HG03108 (cell line): Measurements from ENCODE around the gene BPGM.

Experiments
- ATAC-seq: cut with Tn5 transposase; IDR thresholded peaks from one replicate; pipeline ENCODE4 v1.9.1; 2021; ENCODE audit warnings: moderate library complexity; ENCODE audit not compliant: unreplicated experiment

BPGM gene

DNA sequence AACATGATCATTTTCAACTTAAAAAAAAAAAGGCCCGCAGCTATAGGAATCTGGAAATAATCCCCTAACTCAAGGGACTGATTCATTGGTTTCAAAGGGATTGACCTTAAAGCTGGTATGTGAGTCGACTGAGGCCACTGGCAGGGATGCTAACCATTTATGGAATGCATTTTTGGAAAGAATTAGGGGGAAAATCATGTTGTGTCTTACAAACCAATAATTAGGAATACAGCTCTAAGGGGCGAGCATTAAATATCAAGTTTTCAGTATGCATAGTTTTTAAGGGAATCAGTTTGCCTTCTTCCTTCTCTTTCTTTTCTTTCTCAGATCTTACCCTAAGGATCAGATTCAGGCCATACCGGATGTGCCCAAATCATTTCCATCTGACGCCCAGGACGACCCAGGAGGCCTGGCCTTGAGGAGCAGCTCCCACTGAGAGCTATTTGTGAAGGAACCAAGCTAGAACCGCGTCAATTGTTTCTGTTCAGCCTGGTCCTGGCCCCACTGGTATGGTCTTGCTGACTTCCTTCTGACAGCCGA is 48.7 kb downstream of the BPGM start:
- no peak for ATAC-seq

DNA sequence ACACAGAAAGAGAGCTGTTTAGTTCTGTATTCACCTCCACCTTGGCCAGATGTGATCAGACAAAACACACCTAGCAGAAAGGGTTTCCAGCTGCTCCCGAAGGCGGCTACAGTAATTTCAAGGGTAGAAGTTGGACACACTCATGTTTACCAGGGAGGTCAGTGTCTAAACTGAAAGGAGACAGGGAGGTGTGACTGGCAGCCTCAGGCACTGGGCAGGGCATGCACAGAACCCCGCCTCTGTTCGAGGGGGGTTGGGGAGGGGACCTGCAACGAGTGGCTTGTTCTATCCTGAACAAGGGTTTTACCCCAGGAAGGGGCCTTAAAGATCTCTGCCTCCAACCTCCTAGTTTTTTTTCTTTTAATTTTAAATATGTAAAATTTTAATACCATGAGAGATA is 49.6 kb downstream of the BPGM start:
- ATAC-seq, result no peak

DNA sequence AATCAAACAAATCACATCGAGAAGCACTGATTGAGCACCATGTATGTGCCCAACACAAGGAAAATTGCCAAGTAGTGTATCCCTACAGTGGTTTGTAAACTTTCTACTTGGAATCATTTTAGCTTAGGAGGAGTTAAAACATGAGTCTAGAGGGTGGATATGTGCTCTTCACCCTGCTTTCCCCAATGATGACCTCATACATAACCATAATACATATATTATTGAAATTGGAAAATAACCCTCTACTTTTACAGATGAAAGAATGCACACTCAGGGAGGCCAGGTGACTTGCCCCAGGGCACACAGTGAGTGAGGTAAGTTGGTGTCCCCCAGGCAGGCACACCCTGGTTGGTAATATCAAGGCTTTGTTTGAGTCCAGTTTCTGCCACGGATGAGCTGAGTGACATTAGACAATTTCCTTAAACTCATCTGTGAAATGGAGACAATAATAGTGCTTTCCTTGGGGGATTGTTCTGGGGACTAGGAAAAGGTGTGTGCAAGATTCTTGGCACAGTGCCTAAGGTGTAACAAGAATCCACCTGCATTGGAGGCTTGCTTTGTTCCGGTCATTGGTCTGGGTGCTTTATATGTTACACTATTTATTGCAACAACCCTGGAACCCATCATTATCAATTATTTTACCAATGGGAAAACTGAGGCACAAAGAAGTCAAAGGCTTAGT is 50.7 kb downstream of the BPGM start:
- ATAC-seq, result no peak

DNA sequence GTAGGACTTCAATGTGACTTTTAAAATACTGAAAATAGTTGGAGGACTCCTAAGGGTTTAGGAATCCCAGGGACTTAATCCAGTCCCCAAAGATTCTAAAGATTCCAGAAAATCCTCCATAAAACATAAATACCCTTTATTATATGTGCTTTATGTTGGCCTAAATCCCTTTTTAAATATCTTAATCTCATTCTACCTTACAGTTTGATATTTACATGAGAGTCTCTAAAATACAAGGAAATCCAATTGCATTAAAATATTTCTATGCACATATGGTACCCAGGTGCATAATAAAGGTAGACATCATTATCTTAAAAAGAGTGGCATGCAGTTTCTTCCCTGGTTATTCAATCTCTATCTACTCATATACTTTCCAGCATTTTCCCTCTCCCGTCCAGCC is 51.8 kb downstream of the BPGM start:
- no peak for ATAC-seq

DNA sequence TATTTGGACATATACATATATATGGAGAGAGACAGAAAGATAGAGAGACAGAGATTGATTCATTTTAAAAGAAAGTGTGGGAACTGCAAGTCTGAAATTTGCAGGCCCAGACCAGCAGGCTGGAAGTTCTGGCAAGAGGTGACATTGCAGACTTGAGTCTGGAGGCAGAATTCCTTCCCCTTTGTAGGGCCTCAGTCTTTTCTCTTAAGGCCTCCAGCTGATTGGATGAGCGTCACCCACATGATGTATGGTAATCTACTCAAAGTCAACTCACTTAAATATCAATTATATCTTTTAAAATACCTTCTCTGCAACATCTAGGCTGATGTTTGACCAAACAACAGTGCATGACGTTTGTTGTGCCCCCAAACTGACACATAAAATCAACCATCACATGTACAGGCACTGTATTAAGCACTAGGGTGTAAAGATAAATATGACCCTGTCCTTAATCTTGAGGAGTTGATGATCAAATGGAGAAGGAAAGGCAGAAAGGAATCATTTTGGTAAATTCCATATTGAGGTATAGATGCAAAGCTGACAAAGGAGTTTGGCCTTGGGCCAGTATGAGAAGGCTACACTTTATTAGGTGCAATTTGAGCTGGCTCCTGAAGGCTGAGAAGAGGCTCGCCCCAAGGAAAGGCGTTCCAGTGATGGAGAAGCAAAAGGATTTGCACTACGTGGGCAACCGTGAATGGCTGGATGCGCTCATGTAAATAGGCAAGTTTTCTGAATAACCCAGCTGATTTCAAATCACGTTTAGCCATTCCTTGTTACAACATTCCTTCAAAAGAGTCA is 52.6 kb downstream of the BPGM start:
- no peak for ATAC-seq

DNA sequence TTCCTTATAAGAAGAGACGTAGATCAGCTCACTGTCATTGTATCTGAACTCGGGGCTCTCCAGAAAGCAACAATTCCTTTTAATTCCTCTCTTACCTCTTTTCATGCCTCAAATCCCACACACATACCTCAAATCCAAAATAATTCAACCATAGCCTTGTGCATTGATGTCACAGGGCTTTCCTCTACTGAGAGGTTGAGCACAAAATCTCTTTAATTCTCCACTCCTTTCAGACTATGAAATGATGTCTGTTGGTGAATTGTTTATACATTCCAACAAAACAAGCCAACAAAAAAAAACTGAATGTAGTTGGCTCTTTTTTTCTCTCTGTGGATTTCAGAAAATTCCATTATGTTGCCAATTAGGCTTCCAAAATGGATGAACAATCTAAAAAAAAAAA is 53.2 kb downstream of the BPGM start:
- no peak for ATAC-seq

DNA sequence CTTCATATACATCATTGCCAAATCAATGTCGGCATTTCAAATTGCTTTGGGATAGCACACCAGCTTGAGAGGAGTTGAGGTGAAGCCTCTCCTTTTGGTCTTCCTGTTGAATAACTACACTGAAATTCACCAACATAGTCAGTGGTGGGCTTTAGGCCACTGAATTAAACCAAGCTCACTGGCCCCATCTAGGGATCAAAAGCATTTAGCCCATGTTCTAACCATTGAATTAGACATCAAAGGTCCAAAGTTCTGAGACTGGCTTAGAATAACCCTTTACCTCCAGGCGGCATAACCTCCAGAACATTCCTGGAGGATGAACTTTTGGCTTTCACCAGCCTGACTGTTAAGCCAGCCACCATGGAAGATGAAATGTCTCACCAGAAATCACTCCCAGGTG is 54.6 kb downstream of the BPGM start:
- ATAC-seq, result no peak

DNA sequence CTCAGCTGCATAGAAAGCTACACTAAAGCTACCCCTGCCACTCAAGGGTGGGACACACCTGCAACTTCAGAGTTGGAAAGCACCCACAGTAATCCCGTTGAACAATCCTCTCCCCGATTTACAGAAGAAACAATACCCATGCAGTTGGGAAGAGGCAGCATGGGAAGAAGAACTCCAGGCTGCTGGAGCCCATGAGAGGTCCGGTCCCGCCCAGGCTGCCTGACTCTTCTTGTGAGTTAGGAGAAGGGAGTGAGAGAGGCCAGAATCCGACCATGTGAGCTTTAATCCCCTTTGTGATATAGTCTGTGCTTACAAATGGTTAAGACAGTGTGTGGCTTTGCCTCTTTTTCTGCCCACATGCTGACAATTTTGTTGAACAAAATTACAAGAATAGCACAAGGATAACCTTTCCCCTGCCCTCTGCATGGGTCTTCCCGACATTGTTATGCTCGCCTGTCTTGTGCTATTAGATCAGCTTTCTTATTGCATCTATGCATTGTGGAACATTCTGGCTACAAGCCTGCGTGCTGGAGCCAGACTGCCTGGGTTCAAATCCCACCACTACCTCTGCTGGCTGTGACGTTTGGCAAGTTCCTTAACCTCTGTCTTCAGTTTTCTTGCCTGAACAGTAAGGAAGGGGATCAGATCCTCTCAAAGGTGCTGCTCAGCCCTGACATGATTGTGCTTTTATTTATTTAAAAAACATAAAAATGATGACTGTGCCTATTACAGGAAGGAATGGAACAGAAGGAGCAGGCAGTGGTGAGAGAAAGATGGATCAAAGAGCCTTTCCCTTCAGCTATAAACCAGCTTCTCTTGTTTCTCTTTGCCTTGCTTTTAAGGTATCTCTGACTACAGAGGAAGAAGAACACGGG is 56.0 kb downstream of the BPGM start:
- no peak for ATAC-seq

DNA sequence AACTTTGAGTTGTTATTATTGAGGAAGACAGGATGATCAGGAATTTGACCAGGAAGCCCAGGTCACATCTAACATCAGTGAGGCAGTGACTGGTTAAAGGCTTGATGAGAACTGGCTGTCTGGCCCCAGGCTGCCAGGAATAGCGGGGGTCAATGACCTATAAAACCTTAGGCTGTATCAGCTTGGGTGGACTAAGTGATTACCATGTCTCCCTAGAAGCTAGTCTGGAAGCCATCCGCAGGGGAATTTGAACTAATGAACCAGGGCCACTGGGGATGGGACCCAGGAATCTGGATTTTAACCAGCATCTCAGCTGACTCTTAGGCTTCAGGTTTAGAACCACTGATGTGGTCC is 56.6 kb downstream of the BPGM start:
- ATAC-seq, result no peak

DNA sequence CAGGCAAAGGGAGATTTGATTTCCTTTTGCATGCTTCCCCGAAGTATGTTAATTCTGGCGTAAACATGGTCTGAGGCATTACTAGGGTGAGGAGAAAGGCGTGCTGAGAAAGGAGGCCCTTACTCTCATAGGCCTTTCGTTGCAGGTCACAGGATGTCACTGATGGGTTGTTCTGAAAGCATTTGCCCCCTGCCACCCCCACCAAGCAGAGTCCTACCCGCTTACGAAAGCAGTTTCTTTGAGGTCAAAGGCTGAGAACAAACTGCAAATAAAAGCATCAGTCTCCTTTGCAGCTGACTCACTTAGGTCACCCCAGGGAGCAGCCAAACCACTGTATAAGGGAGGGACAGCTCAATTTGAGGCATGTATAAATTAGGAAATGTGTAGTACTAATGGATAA is 57.1 kb downstream of the BPGM start:
- ATAC-seq, result no peak

DNA sequence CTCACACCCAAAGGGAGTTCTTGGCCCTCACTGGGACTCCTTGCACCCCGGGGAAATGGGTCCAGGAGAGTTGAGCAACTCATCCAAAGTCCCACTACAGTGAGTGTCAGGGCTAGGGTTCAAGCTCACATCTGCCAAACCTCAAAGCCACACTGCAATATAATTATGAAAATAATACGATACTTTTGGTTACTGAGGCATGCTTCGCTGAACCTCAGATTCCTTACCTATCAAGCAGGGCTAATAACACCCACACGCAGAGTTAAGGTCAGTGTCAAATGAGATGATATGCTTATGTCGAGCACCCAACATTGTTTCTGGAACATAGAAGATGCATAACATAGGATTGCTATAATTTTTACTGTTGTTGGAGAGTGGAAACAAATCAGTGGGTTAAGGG is 58.2 kb downstream of the BPGM start:
- ATAC-seq, result no peak

DNA sequence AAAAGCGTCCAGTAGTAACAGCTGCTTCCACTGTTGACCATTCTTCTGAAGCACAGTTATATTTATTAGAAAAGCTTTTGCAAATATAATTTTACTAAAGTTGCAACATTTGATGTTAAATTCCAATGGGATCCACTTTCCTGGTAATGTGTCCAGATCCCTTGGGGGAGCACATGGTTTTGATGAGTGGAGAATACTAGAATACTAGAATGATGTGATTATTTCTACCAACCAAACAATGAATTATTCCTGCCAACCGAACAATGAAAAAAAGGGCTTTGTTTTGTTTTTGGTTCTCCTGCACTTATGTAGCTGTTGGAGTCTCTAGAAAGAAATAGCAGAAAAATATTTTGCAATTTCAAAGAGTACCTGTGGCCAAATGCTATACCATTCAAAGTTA is 59.1 kb downstream of the BPGM start:
- no peak for ATAC-seq

DNA sequence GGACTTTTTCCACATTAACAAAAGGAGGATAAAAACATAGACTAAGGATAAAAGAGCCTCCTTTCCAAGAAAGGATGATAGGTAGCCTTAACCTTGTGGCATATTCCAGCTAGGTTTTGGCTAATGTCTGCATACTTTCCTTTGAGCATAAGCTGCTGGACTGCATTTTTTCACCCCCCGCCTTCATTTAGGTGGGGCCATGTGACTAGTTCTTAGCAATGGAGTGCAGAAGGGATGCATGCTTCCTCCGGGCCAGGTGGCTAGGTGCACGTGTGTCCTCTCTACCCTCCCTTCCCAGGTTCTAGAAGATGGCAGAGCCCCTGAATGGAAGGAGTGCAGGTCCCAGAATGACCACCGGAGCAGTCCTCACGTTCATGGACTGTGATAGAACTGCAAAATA is 59.8 kb downstream of the BPGM start:
- ATAC-seq, result no peak

DNA sequence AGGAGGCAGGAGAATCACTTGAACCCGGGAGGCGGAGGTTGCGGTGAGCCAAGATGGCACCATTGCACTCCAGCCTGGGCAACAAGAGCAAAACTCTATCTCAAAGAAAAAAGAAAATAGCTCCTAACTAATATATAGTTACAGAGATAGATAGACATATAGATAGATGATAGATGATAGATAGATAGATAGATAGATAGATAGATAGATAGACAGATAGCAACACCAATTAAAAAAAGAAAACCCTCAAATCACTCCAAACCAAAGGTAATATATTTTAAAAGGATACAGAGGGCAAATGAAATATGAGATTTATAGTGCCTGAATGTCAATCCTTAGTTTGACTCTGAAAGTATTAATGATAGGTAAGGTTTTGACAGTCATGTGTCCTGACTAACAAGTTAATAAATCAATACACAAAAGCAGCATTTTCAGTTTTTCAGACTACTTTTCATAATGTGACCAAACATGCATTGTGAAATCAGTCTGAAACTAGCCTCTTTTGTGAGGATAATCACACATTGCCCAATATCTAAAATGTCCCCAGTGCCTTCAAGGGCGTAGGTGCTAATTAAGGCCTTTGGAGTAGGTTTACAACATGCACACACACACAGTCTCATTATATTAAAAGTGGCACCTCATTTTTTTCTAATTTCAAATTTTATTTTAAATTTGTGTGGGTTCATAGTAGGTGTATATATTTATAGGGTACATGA is 61.2 kb downstream of the BPGM start:
- no peak for ATAC-seq

DNA sequence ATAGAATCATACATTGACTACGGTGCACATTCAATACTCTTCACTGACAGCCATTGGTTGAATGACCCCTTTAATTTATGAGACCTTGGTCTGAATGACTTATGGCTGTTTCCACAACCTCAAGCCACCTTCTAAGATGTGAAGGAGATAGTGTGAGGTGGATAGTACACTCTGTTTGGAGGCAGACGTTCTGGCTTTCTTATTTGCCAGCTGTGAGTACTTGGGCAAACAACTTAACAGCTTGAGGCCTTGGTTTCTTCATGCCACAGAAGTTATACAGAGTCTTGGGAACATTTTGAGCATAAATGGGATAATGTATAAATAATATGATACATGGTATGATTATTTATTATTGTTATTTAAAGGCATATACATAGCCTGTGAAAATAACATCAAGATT is 62.0 kb downstream of the BPGM start:
- no peak for ATAC-seq

DNA sequence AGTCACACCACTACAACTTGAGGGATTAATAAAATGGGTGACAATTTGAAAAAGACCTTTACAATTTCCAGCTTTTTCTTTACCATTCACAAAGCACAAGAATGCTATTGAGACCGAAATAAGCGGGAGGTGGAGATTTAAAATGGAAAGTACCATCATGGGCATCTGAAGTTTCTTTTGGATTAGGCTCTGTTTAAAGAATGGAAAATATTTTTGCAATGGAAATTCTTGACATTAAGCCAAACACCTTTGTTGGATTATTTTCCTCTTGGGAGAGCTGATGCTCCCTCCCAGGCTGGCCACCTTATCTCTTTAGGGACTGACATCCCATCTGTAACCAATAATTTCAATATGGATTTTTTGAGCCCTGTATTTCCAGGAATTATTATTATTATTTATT is 62.5 kb downstream of the BPGM start:
- ATAC-seq, result no peak

DNA sequence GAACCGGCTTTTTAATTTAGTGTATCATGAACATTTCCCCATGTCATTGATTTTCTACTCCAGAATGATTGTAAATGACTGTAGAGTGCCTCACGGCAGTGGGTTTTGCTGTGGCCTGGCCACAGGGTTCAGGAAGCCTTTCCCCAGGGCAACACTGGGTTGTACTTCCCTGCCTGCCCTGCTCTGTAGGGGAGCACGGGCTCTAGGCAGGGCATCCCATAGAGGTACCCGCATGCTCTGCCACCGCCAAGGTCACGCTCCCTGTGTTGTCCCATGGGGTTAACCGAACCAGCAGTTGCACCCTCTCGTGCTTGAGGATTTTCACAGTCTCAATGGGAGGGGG is 63.8 kb downstream of the BPGM start:
- no peak for ATAC-seq

DNA sequence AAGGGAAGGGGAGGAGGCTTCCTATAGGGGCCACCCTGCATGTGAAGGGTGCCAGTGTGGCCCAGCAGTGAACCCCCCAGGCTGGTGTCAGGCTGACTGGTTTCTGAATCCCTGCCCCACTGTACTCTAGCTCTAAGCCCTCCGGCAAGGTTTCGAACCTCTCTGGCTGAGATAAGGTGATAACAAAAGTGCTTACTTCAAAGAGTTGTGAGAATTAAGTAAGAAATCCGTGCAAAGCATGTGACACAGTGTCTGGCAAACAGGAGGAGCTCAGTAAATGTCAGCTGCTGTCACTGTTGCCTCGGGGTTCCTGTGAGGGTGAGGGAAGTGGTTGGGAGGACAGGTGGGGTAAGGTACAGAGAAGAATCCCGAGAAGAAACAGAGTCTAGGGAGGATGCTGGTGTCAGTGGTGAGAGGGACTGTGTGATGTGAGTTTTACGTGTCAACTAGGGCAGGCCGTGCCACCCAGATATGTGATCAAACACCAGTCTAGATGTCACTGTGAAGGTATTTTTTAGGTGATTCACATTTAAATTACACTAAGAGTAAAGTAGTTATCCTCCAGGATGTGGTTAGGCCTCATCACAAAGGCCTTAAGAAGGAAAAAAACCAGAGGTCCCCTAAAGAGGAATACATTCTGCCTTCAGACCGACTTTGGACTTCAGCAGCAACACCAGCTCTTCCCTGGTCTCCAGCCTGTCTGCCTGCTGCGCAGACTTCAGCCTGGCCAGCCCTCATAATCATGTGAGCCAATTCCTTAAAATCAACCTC is 64.4 kb downstream of the BPGM start:
- ATAC-seq, result no peak

DNA sequence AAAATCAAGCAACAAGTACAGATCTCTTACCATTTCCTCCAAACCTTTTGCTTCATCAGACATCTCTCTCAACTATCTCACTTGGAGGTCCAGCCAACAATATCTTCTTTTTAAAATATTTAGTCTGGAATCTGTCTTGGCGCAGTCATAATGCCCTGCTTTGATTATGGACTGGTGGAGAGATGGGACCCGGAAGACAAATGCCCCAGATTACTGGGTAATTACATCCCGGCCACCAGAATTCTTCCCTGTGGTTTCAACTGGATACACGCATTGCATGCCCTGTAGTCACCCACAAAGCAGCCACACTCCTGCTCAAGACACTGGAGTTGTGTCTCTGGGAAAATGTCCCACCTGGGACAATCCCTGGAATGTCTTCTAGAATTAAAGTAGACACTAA is 65.5 kb downstream of the BPGM start:
- ATAC-seq, result no peak

DNA sequence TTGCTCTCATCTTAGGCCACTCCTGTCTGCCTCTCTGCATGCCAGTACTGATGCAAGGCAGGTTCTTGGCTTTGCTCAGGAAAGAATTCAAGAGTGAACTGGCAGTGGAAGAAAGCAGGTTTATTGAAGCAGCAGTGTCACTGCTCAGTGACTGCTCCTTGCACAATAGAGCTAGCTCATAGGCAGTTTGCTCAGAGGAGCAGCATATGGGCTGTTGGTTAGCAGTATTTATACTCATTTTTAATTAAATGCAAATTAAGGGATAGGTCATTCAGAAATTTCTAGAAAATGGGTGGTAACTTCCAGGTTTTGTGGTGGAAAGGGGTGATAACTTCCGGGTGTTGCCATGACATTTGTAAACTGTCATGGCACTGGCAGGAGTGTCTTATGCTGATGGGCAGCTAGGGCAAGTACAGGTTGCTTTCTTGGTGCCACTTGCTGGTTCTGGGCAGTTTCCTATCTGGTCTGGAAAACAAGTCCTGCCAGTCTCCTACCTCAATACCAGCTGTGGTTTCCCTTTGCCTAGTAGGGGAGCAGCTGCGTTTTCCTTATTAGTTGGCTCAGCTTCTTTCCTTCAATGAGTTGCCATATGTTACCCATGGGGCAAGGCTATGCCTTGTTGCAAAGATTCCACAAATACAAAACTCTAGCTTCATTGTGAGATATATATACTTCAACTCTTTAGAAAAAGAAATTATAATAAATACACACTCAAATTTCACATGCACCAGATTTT is 68.0 kb downstream of the BPGM start:
- no peak for ATAC-seq
